GM18502 (cell line): ENCODE results near the gene ZCCHC9.

ENCODE experiments used
- ATAC-seq: cut with Tn5 transposase; IDR thresholded peaks from one replicate; pipeline ENCODE4 v1.9.1; 2021; ENCODE audit warnings: mild to moderate bottlenecking; ENCODE audit not compliant: unreplicated experiment, poor library complexity

ZCCHC9 gene

GRCh38 chr5:81354093-81354492, 52.7 kb downstream of the ZCCHC9 start:
- no peak for ATAC-seq

GRCh38 chr5:81355291-81356251, 54.2 kb downstream of the ZCCHC9 start:
- ATAC-seq, result no peak

- ATAC-seq, result no peak
These were observed 57.7 kb downstream of the ZCCHC9 start for GRCh38 chr5:81359108-81359507.

- ATAC-seq, result no peak
These were observed 58.5 kb downstream of the ZCCHC9 start for GRCh38 chr5:81359881-81360280.

GRCh38 chr5:81360640-81361039, 59.3 kb downstream of the ZCCHC9 start:
- ATAC-seq, result no peak

GRCh38 chr5:81361600-81361999, 60.2 kb downstream of the ZCCHC9 start:
- ATAC-seq, result no peak
